ENCODE measurements around the gene TSPAN9.

Gene TSPAN9

GRCh38 chr12:3075315-3075714 is 1.9 kb upstream of the TSPAN9 start:
- DNase-seq (ENCODE audit: low read depth), result no peak
- no peak overlapping the region for H3K4me3 ChIP-seq (ENCODE audit: low read depth, low read length)
- no peak for TF ChIP-seq CTCF (IDR thresholded peaks at IDR 0.05; ENCODE audit: low read depth, low read length, missing control alignments)
- in situ Hi-C loops (cut with HindIII; ENCODE audit: low sequenced_read_pairs), result no loop called here

- H3K4me3 ChIP-seq (ENCODE audit: low read depth, low read length), result peak overlapping the region; percentile 81
- no peak for TF ChIP-seq CTCF (IDR thresholded peaks at IDR 0.05; ENCODE audit: low read depth, low read length, missing control alignments)
- in situ Hi-C loops (cut with HindIII; ENCODE audit: low sequenced_read_pairs), result no loop called here
- no peak for DNase-seq (ENCODE audit: low read depth)
Measured at GRCh38 chr12:3077572-3078081, 448 bp downstream of the TSPAN9 start.

- peak overlapping the region; percentile 81 for H3K4me3 ChIP-seq (ENCODE audit: low read depth, low read length)
- DNase-seq (ENCODE audit: low read depth), result no peak
- in situ Hi-C loops (cut with HindIII; ENCODE audit: low sequenced_read_pairs), result no loop called here
- no peak for TF ChIP-seq CTCF (IDR thresholded peaks at IDR 0.05; ENCODE audit: low read depth, low read length, missing control alignments)
Measured at GRCh38 chr12:3078086-3078820, 1.1 kb downstream of the TSPAN9 start.

GRCh38 chr12:3081091-3081490 is 3.9 kb downstream of the TSPAN9 start:
- TF ChIP-seq CTCF (IDR thresholded peaks at IDR 0.05; ENCODE audit: low read depth, low read length, missing control alignments), result no peak
- in situ Hi-C loops (cut with HindIII; ENCODE audit: low sequenced_read_pairs), result no loop called here
- no peak for DNase-seq (ENCODE audit: low read depth)
- no peak overlapping the region for H3K4me3 ChIP-seq (ENCODE audit: low read depth, low read length)

- no peak for TF ChIP-seq CTCF (IDR thresholded peaks at IDR 0.05; ENCODE audit: low read depth, low read length, missing control alignments)
- in situ Hi-C loops (cut with HindIII; ENCODE audit: low sequenced_read_pairs), result no loop called here
Measured at GRCh38 chr12:3081886-3082285, 4.7 kb downstream of the TSPAN9 start.

GRCh38 chr12:3083241-3083920 is 6.2 kb downstream of the TSPAN9 start:
- no peak overlapping the region for H3K4me3 ChIP-seq (ENCODE audit: low read depth, low read length)
- in situ Hi-C loops (cut with HindIII; ENCODE audit: low sequenced_read_pairs), result no loop called here
- no peak for TF ChIP-seq CTCF (IDR thresholded peaks at IDR 0.05; ENCODE audit: low read depth, low read length, missing control alignments)
- no peak for DNase-seq (ENCODE audit: low read depth)

More at GRCh38 chr12:3081886-3082285, 4.7 kb downstream of the TSPAN9 start:
- H3K4me3 ChIP-seq (ENCODE audit: low read depth, low read length), result no peak overlapping the region
- DNase-seq (ENCODE audit: low read depth), result no peak
